Activated naive CD4-positive, alpha-beta T cell treated with anti-CD3 and anti-CD28 coated beads, Interleukin-2, amount 50 U/mL, for 72 hours (primary cell): ENCODE measurements around the gene NSG2. TPM values are rescaled to one million over a fixed set of nuclear protein-coding genes. Genes with fewer than 3 reads are reported as not detected.
"Not testable (repeated sequence)": the region's sequence is repeated elsewhere in the genome, so short reads cannot be mapped to it uniquely, and the experiment has no call there.

Experiments
- ATAC-seq, 2 donors: fragments of 150-1000 bp; cut with Tn5 transposase; 2 replicates each; pipeline ENCODE4 v1.10.0; 2021; ENCODE audit warnings: mild to moderate bottlenecking in 2 of 2, moderate library complexity in 2 of 2
- DNase-seq, 2 donors: peaks; one replicate each; pipeline ENCODE4 v3.0.0; 2021 to 2022; ENCODE audit warnings: low spot score in 2 of 2
- H3K27ac Mint-ChIP-seq, 2 donors: one replicate each; pipeline ENCODE4 v1.8.0; 2022; ENCODE audit warnings: mild to moderate bottlenecking in 2 of 2, mixed read lengths in 2 of 2
- H3K36me3 Mint-ChIP-seq, 2 donors: one replicate each; pipeline ENCODE4 v1.8.0; 2022; ENCODE audit warnings: mixed read lengths in 2 of 2
- H3K9me3 Mint-ChIP-seq, 2 donors: one replicate each; pipeline ENCODE4 v1.8.0; 2022; ENCODE audit warnings: mixed read lengths in 2 of 2
- total RNA-seq, 2 donors: library from RNA; stranded (reverse); gene quantifications; one replicate each; pipeline ENCODE4 v1.2.3, GENCODE V29; 2022

NSG2 gene
- not detected for total RNA-seq

DNA sequence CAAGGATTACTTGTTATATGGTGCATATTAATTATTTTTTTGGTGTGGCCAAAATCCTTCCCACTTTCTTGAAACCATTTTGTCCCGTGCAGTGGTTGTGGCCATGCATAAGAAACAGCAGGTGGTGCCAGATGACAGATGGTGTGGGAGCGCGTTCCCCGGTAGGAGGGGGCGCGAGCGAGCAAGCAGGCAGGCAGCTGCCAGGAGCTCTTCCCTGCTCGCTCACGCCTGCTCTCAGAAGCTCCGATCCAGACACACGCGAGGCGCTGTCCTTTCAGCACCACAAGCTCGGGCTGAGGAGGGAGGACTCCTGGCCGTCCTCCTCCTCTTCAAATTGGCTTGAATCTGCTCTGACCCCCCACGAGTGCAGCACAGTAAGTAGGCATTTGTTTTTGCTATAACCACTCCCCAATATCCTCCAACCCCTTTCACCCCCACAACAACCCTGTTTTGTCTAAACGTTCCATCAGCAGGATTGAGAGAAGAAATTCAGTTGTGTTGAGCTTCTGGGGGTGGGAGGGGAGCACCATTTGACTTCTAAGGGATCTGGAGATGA is at the start of gene NSG2:
NSG2 (plus strand) TSS at position 237 of the 556 bp plus-strand sequence. CDS start 1,050 bp downstream, outside the sequence.
- H3K27ac Mint-ChIP-seq = no peak within 1 kb of the TSS
- ATAC-seq = peak in 1 of 2 donors; percentile 75
- DNase-seq = peak in 1 of 2 donors; percentile 30
- no peaks in the 10 kb centered on the region for H3K36me3 Mint-ChIP-seq
- H3K9me3 Mint-ChIP-seq = no peaks in the 10 kb centered on the region

DNA sequence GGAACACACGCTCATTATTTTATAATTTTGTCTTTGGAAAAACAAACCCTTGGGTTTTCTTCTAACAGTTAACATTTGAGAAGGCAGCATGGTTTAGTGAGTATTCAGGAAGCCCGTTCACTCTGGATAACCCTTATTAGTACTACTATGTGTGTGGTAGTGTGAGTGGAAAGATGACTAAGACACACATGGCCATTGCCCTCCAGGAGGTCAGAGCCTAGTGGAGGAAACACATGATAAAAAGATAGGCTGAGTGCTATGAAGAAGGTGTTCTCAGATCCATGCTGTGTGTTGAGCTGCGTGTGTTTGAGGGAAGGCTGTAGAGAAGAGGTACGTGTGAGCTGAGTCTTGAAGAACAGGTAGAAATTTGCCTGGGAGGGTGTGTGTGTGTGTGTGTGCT is 48.2 kb upstream of the NSG2 start:
- no peaks in the 10 kb centered on the region for H3K36me3 Mint-ChIP-seq
- H3K27ac Mint-ChIP-seq = no peak overlapping the region
- ATAC-seq (no peak), DNase-seq (no peak)
- H3K9me3 Mint-ChIP-seq = no peaks in the 10 kb centered on the region

DNA sequence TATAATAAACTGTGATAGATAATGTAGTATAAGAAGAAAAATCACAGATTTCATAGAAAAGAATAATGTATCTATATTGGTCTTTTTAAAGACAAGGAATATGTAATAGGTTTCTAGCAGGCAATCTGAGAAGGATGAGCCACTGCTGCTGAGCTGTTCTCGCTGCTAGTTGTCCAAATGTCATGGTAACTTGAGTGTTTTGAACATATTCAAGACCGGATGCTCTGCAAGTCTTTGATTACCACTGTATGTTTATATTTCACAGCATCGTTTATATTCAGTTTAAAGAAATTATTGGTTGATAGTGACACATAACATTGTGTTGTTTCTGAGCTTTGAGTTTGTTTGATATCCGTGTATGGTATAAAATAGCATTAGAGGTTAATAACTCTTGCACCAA is 47.0 kb upstream of the NSG2 start:
- Mint-ChIP-seq H3K9me3 (no peaks in the 10 kb centered on the region), H3K27ac (no peak overlapping the region), H3K36me3 (no peaks in the 10 kb centered on the region)
- ATAC-seq (no peak), DNase-seq (no peak)

DNA sequence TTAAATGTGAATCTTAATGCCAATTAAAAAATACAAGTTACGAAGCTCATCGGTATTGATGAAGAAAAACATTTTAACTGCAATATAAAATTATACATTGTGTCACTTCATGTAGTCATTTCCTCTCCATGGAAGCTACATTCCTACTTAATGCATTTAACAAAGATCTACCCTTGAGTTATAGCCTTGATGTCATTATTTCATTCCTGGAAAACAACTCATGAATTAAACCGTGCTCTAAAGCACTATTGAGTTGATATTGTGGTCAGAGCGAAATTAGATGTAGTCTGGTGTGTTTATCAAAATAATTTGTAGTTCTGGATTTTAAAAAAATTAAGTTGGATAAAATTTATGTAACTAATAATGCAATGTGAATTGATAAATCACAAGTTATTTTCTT is 45.4 kb upstream of the NSG2 start:
- Mint-ChIP-seq H3K9me3 (no peaks in the 10 kb centered on the region), H3K27ac (no peak overlapping the region), H3K36me3 (no peaks in the 10 kb centered on the region)
- ATAC-seq = no peak
- DNase-seq = no peak

DNA sequence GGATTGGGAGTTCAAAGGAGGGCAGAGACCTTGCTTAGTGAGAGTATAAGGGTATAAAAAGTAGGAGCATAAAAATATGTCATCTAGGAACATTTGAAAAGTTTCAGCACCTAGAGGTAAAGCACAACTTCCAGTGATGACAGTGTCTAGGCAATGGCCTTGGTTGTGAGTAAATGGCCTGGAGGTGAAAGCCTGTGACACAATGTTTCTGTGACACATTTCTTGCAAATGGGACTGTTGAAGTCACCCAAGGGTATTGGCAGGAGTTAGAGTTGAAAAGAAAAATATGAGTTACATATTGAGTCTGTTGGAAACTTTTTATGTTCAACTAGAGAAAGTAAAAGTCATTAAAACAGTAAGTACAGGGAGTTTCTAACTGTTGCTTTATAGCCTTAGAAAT is 41.7 kb upstream of the NSG2 start:
- ATAC-seq = peak in 1 of 2 donors; percentile 88

DNA sequence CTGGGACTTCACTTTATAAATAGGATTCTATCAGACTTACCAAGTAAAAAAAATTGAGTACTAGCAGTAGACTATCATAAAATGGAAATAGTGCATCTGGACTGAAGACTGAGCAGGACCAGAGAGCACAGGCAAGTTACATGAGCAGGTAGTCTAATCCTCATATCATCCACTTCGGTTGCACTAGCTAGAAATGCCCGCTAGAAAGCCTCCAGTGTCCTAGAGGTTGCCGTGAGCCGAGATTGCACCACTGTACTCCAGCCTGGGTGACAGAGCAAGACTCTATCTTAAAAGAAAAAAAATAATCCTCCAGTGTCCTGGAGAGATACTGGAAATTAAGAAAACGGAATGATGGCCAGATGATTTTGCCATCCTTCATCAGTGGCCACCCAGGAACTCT is 36.6 kb upstream of the NSG2 start:
- Mint-ChIP-seq H3K27ac (no peak overlapping the region), H3K9me3 (no peaks in the 10 kb centered on the region), H3K36me3 (no peaks in the 10 kb centered on the region)
- ATAC-seq (no peak), DNase-seq (no peak)

More for the DNA sequence above, 41.7 kb upstream of the NSG2 start:
- Mint-ChIP-seq H3K27ac (no peak overlapping the region), H3K36me3 (no peaks in the 10 kb centered on the region), H3K9me3 (no peaks in the 10 kb centered on the region)
- DNase-seq = no peak

DNA sequence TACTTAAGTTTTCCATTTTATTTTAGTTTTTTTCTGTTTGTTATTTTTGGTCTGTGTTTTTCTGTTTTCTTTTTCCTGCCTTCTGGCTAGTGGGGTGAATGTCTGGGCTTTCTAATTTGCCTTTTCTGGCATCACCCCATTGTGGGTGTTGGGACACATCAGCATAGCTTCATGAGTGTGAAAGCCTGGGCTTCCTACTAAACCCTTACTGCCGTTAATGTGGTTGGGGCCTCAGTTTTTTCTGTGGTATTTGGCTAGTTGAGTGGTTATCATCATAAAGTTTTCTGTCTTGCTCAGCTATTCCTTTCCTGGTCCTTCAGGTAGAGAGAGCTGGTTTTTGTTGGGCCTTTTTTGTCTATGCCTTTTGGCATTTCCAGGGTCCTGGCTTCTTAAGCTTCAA is 35.1 kb upstream of the NSG2 start:
- ATAC-seq (no peak), DNase-seq (no peak)
- Mint-ChIP-seq H3K27ac (no peak overlapping the region), H3K9me3 (no peaks in the 10 kb centered on the region), H3K36me3 (no peaks in the 10 kb centered on the region)

DNA sequence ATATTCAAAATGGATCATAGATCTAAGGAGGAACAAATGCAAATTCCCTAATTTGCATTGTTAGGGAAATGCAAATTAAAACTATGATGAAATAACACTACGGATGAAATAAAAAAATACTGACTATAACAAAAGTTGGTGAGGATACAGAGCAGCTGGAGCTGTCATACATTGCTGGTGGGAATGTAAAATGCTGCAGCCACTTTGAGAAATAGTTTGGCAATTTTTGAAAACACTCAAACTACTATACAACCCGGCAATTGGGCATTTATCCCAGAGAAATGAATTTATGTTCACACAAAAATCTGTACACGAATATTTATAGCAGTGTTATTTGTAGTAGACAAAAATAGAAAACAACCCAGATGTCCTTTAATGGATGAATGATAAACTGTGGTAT is 34.1 kb upstream of the NSG2 start:
- no peak overlapping the region for H3K27ac Mint-ChIP-seq
- H3K9me3 Mint-ChIP-seq = no peaks in the 10 kb centered on the region
- no peaks in the 10 kb centered on the region for H3K36me3 Mint-ChIP-seq
- ATAC-seq = no peak
- no peak for DNase-seq

DNA sequence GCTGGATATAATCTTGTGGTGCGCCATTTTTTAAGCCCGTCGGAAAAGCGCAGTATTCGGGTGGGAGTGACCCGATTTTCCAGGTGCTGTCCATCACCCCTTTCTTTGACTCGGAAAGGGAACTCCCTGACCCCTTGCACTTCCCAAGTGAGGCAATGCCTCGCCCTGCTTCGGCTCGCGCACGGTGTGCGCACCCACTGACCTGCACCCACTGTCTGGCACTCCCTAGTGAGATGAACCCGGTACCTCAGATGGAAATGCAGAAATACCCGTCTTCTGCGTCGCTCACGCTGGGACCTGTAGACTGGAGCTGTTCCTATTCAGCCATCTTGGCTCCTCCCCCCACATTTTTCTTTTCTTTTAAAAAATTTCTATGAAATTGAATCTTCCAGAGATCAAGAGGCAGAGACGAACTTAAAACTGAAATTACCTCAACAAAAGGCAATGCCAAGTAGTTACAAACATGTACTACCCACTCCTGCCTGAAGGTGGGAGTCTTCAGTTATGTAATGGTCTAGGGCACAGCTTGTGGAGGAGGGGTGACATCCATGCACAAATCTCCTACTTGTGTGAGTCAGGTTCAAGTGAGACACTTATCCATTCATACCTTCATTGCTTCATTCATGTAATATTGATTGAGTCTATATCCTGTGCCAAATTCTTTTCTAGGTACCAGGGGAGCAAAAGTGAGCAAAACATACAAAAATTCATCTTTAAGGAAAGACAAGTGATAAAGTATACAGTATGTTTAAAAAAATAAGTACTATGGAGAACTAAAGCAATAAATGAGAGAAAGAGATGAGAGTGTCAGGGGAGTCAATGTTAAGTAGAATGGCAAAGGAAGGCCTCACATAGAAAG is 25.2 kb upstream of the NSG2 start:
- H3K9me3 Mint-ChIP-seq, H3K27ac Mint-ChIP-seq: not testable (repeated sequence)
- H3K36me3 Mint-ChIP-seq = peaks cover 0 to 12% of the 10 kb centered on the region in 2 donors
- peak in 1 of 2 donors; percentile 32 for ATAC-seq
- DNase-seq = peak in 1 of 2 donors; percentile 27

DNA sequence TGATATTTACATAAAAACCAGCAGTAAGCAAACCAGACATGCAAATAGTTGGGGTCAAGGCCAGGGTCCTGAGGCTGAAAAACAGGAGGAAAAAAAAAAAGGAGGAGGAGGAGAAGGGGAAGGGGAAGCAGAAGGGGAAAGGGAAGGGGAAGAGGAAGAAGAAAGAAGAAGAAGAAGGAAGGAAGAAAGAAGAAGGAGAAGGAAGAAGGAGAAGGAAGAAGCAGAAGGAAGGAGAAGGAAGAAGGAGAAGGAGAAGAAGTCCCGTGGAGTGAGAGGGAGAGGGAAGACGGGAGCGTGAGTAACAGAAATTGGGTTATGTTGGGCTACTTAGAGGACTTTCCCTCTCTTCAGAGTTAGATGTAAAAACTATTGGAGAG is 24.6 kb upstream of the NSG2 start:
- H3K9me3 Mint-ChIP-seq = peaks cover 0 to 7% of the 10 kb centered on the region in 2 donors
- peaks cover 0 to 12% of the 10 kb centered on the region in 2 donors for H3K36me3 Mint-ChIP-seq
- no peak overlapping the region for H3K27ac Mint-ChIP-seq
- no peak for DNase-seq
- ATAC-seq = no peak

DNA sequence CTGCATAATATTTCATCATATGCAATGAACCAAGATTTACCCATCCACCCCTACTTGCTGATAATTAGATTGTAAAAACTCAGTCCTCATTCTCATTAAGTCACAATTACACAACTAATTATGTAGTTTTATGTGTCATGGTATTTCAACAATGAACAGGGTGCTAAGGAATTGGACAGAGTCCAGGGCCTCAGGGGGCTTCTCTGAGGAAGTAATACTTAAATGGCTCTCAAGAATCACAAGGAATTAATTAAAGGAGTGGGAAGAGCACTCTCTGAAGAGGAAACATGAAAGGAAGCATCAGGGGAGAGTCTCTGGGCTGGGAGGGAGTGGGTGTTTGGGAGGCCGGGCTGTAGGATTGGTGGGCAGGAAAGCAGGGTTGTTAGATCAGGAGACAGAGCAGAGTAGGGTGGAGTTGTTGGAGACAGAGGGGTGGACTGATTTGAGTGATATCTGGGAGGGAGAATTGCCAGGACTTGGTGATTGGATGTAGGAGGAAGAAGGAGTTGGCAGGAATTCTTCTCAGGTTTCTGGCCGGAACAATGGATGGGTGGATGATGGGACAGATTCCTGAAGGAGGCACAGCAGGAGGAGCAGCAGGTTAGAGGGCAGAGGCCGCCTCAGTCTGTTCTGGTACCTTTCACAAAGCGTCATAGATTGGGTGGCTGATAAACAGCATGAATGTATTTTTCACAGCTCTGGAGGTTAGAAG is 23.0 kb upstream of the NSG2 start:
- ATAC-seq = no peak
- peaks cover 0 to 7% of the 10 kb centered on the region in 2 donors for H3K9me3 Mint-ChIP-seq
- H3K36me3 Mint-ChIP-seq = peaks cover 0 to 12% of the 10 kb centered on the region in 2 donors
- no peak for DNase-seq
- no peak overlapping the region for H3K27ac Mint-ChIP-seq

DNA sequence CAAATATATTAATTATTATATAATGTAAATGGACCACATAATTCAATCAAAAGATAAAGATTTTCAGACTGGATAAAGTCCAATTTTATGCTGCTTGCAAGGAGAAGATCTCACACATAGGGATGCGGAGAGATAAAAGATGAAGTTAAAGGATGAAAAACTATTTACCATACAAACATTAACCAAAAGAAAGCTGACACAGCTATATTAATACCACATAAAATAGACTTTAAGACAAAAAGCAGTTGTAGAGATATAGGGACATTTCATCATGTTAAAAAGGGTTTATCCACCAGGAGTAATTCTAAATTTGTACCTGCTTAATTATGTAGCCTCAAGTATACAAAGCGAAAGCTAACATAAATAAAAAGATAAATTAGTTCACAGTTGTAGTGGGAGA is 15.2 kb upstream of the NSG2 start:
- DNase-seq (no peak), ATAC-seq (no peak)
- Mint-ChIP-seq H3K36me3 (peaks cover 0 to 23% of the 10 kb centered on the region in 2 donors), H3K9me3 (peaks cover 19 to 21% of the 10 kb centered on the region in 2 donors), H3K27ac (no peak overlapping the region)

DNA sequence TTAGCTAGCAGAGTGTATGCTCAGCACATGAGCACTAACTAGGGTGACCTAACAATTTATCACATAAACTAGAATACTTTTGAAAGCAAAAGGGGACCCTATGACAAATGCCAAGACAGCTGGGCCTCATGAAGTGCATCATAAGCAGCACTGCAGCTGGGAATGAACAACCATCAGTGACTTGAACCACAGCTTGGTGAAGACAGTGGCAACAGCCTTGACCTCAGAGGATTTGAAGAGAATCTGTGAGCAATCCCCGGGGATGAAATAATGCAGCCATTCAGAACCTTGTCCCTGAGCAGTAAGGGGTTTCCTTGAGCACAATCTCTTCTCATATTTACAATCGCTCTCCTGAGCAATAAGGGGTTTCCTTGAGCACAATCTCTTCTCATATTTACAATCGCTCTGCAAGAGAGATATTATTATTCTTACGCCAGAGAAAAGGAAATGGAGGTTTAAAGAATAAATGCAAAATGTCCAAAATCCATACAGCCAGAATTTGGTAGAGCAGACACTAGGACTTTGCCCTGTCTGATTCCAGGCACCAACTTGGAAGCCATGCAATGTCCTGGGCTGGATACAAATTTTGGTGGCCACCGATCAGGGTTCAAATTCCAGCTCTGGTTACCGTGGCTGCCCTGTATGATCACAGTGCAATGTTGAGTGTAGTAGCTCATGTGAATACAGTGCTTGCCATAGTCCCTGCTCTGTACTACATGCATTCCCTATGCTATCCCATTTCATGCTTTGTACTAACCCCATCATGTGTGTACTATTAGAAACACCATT is 846 bp upstream of the NSG2 start:
- no peak for DNase-seq
- H3K36me3 Mint-ChIP-seq = no peaks in the 10 kb centered on the region
- no peak for ATAC-seq
- no peaks in the 10 kb centered on the region for H3K9me3 Mint-ChIP-seq
- H3K27ac Mint-ChIP-seq = no peak overlapping the region

DNA sequence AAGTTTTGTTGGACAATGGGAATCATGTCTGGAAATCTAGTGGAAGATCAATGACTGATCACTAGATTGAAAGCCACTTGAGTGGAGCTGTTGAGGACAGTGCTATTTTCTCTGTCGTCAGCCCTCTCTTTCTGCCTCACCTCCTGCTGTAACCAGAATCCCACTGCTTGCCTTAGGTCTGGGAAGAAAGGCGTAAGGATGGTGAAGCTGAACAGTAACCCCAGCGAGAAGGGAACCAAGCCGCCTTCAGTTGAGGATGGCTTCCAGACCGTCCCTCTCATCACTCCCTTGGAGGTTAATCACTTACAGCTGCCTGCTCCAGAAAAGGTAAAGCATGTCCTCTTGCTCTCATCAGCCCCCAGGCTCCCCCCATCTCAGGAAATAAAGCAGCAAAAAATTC is 1.1 kb downstream of the NSG2 start:
- Mint-ChIP-seq H3K27ac (no peak overlapping the region), H3K9me3 (no peaks in the 10 kb centered on the region), H3K36me3 (no peaks in the 10 kb centered on the region)
- ATAC-seq (no peak), DNase-seq (no peak)

DNA sequence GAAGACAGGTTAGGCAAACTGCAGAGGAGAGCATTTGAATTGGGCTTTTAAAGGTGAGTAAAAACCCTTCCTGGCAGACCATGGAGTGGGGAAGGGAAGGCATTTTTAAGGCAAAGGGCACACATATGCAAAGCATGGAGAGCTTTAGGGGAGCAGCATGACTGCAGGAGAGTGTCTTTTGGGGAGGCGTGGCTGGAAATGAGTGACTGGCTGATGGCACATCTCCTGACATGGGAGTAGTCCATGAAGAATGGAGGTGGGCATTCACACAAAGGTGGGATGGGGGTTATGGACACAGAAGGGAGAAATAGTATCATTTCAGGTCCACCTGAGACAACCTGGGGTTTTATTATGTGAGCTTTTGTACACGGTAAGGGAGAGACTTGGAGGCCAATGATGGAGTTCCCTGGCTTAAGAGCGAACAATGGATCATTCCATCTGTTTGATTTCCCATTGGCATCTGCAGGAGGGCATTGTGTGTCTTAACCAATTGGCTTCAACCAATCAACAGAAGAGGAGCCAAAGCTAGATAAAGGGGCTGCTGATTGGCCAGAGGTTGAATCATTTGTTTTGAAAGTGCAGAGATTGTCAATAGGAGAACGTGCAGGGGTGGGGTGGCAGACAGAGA is 2.1 kb downstream of the NSG2 start:
- no peak for ATAC-seq
- Mint-ChIP-seq H3K27ac (no peak overlapping the region), H3K9me3 (no peaks in the 10 kb centered on the region), H3K36me3 (no peaks in the 10 kb centered on the region)
- DNase-seq = no peak

DNA sequence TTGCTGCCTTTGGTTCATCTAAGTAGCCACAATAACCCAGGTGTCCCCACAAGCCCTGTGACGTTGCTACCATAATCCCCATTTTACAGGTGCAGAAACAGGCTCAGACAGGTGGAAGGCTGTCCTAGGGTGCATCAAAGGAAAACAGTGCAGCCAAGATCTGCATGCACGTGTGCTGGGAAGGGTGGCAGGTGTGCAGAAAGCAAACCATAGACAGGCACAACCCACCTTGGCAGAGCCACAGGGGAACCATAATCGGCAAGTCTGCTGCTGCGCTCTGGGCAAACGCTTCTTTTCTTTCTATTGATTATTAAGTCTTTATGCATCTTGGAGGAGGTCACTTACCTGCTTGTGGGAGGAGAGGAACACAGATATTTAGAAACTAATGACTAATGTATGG is 7.1 kb downstream of the NSG2 start:
- DNase-seq (no peak), ATAC-seq (no peak)
- Mint-ChIP-seq H3K36me3 (no peaks in the 10 kb centered on the region), H3K9me3 (no peaks in the 10 kb centered on the region), H3K27ac (no peak overlapping the region)
